Umbilical cord (tissue), 2 donors: ENCODE data around the gene HSPG2. TPM values are rescaled to one million over a fixed set of nuclear protein-coding genes. Genes with fewer than 3 reads are reported as not detected.
"Not testable (repeated sequence)": the region's sequence is repeated elsewhere in the genome, so short reads cannot be mapped to it uniquely, and the experiment has no call there.

ENCODE experiments used
- DNase-seq: peaks from one replicate; pipeline ENCODE4 v3.0.0-alpha.2; 2015; ENCODE audit warnings: low spot score
- total RNA-seq: library from RNA; depleted of rRNA; stranded (reverse); fragments of >200 nt; gene quantifications from one replicate; pipeline ENCODE4 v1.2.3, GENCODE V29; 2014; ENCODE audit warnings: low replicate concordance; ENCODE audit not compliant: insufficient read depth

Gene HSPG2
- total RNA-seq, 1 donor from 2014 or later: 604 TPM

GRCh38 chr1:21912038-21912758 is 24.9 kb downstream of the HSPG2 start:
- DNase-seq: no peak

- peak; percentile 82 for DNase-seq
Observed at GRCh38 chr1:21911205-21912001, 25.7 kb downstream of the HSPG2 start.

- DNase-seq: no peak
Observed at GRCh38 chr1:21910558-21911204, 26.4 kb downstream of the HSPG2 start.

- DNase-seq: peak; percentile 98
Observed at GRCh38 chr1:21909787-21910503, 27.2 kb downstream of the HSPG2 start.

- peak; percentile 61 for DNase-seq
Observed at GRCh38 chr1:21909286-21909759, 27.8 kb downstream of the HSPG2 start.

- not testable (repeated sequence) for DNase-seq
Observed at GRCh38 chr1:21907737-21908534, 29.2 kb downstream of the HSPG2 start.

GRCh38 chr1:21907079-21907418 is 30.1 kb downstream of the HSPG2 start:
- DNase-seq: no peak

GRCh38 chr1:21906173-21907078 is 30.7 kb downstream of the HSPG2 start:
- DNase-seq: peak; percentile 68

- peak; percentile 49 for DNase-seq
Observed at GRCh38 chr1:21904704-21905520, 32.2 kb downstream of the HSPG2 start.

- no peak for DNase-seq
Observed at GRCh38 chr1:21904454-21904703, 32.7 kb downstream of the HSPG2 start.

- no peak for DNase-seq
Observed at GRCh38 chr1:21903638-21904453, 33.3 kb downstream of the HSPG2 start.

GRCh38 chr1:21902026-21903012 is 34.8 kb downstream of the HSPG2 start:
- DNase-seq: no peak

GRCh38 chr1:21901473-21901847 is 35.6 kb downstream of the HSPG2 start:
- DNase-seq: no peak

- DNase-seq: no peak
Observed at GRCh38 chr1:21900766-21901472, 36.2 kb downstream of the HSPG2 start.

- no peak for DNase-seq
Observed at GRCh38 chr1:21899987-21900386, 37.1 kb downstream of the HSPG2 start.

GRCh38 chr1:21899267-21899810 is 37.8 kb downstream of the HSPG2 start:
- no peak for DNase-seq
